HCT116 (cell line): ENCODE data around the gene FNDC3B. TPM values are rescaled to one million over a fixed set of nuclear protein-coding genes. Genes with fewer than 3 reads are reported as not detected.

ENCODE experiments used
- ATAC-seq: fragments of 200-7000 bp; cut with Tn5 transposase; 2 replicates; pipeline ENCODE4 v1.9.1; 2020; ENCODE audit warnings: mild to moderate bottlenecking, moderate library complexity
- BruUV-seq: library from RNA; stranded (reverse); fragments of 400-500 nt; replicated peaks from 2 replicates; lab custom pipeline; 2021; lab: Mats Ljungman, UMichigan
- CTCF ChIA-PET: fragments of 300-600 bp; sonication (Branson Sonifier 250); formaldehyde crosslinking; loops from one replicate; lab custom pipeline; 2021; ENCODE audit warnings: antibody characterized with exemption; lab: Charles Lee
- POLR2A ChIA-PET: fragments of 300-600, 350-600 bp; sonication (Branson Sonifier 250); formaldehyde crosslinking; loops from one replicate; lab custom pipeline; 2021; ENCODE audit warnings: antibody characterized with exemption; lab: Charles Lee
- RAD21 ChIA-PET, 2 experiments: fragments of 300-600 bp; sonication (Branson Sonifier 250); formaldehyde crosslinking; loops; one replicate each; lab custom pipeline; 2023; ENCODE audit warnings: low total read pairs in 2 of 2; ENCODE audit not compliant: uncharacterized antibody in 2 of 2, unreplicated experiment in 2 of 2, low non-redundant PET in 1 of 2; lab: Charles Lee
- DNase-seq: peaks from one replicate; pipeline ENCODE4 v3.0.0-alpha.2; 2010; ENCODE audit warnings: low read depth, low spot score
- H2AFZ ChIP-seq: fragments of 200-600 bp; shearing (Covaris generic), sonication (generic); 2 replicates; pipeline ENCODE4 v1.6.1; 2017; ENCODE audit warnings: low read depth, mixed run types, mixed read lengths, antibody characterized with exemption, low read length; ENCODE audit not compliant: poor library complexity, severe bottlenecking
- H3K27ac ChIP-seq: 2 replicates; pipeline ENCODE4 v1.5.1; 2012; ENCODE audit warnings: low read depth, low read length
- H3K27me3 ChIP-seq: fragments of 200-600 bp; sonication (generic); 2 replicates; pipeline ENCODE4 v1.6.1; 2016; ENCODE audit warnings: mixed run types, low read length, mixed read lengths; ENCODE audit not compliant: insufficient read depth
- H3K36me3 ChIP-seq, 2 experiments: fragments of 200-500 bp in 1 of 2; fragments of 200-600 bp in 1 of 2; sonication (Bioruptor generic) in 1 of 2; sonication (generic) in 1 of 2; 2 replicates each; pipeline versions ENCODE4 v1.5.1 to v1.6.1; 2014 to 2016; ENCODE audit warnings: low read length in 2 of 2, inconsistent platforms in 1 of 2, mixed read lengths in 1 of 2, mixed run types in 1 of 2; ENCODE audit not compliant: insufficient read depth in 2 of 2, control insufficient read depth in 1 of 2
- H3K4me1 ChIP-seq, 2 experiments: fragments of 200-600 bp in 1 of 2; sonication (generic) in 1 of 2; 2 replicates each; pipeline versions ENCODE4 v1.5.1 to v1.6.1; 2012 to 2017; ENCODE audit warnings: low read length in 2 of 2, inconsistent platforms in 1 of 2, mild to moderate bottlenecking in 1 of 2, mixed read lengths in 1 of 2, mixed run types in 1 of 2, moderate library complexity in 1 of 2; ENCODE audit not compliant: insufficient read depth in 2 of 2, control insufficient read depth in 1 of 2
- H3K4me2 ChIP-seq: fragments of 200-600 bp; sonication (generic); 2 replicates; pipeline ENCODE4 v1.6.1; 2017; ENCODE audit warnings: mixed run types, low read length, mixed read lengths
- H3K4me3 ChIP-seq, 2 experiments: fragments of 200-600 bp in 1 of 2; sonication (generic) in 1 of 2; replicated peaks in 1 of 2; 2 replicates each; pipeline ENCODE4 v1.5.1; 2011 to 2016; ENCODE audit warnings: low read length in 2 of 2, control low read depth in 1 of 2, low read depth in 1 of 2, mild to moderate bottlenecking in 1 of 2, mixed read lengths in 1 of 2, mixed run types in 1 of 2
- H3K79me2 ChIP-seq: fragments of 200-600 bp; sonication (generic); 2 replicates; pipeline ENCODE4 v1.6.1; 2017; ENCODE audit warnings: mild to moderate bottlenecking, mixed run types, low read length, moderate library complexity, mixed read lengths; ENCODE audit not compliant: insufficient read depth
- H3K9ac ChIP-seq: fragments of 200-600 bp; sonication (generic); 2 replicates; pipeline ENCODE4 v1.6.1; 2016; ENCODE audit warnings: low read length, mixed read lengths
- H3K9me2 ChIP-seq: fragments of 200-600 bp; sonication (generic), shearing (Covaris generic); 2 replicates; pipeline ENCODE4 v1.6.1; 2017; ENCODE audit warnings: mixed run types, mild to moderate bottlenecking, moderate library complexity; ENCODE audit not compliant: insufficient read depth
- H3K9me3 ChIP-seq, 2 experiments: fragments of 200-500 bp in 1 of 2; fragments of 200-600 bp in 1 of 2; sonication (Bioruptor generic) in 1 of 2; sonication (generic) in 1 of 2; 2 replicates each; pipeline ENCODE4 v1.6.1; 2014 to 2017; ENCODE audit warnings: low read length in 2 of 2, mixed read lengths in 2 of 2, inconsistent platforms in 1 of 2, low read depth in 1 of 2, mild to moderate bottlenecking in 1 of 2, mixed run types in 1 of 2, moderate library complexity in 1 of 2; ENCODE audit not compliant: control insufficient read depth in 1 of 2, insufficient read depth in 1 of 2
- H4K20me1 ChIP-seq: fragments of 200-600 bp; sonication (generic), shearing (Covaris generic); 2 replicates; pipeline ENCODE4 v1.6.1; 2017; ENCODE audit warnings: mixed run types, mild to moderate bottlenecking, moderate library complexity; ENCODE audit not compliant: insufficient read depth
- ATF3 ChIP-seq: IDR thresholded peaks from 2 replicates; pipeline ENCODE4 v1.6.1; 2012
- CBX3 ChIP-seq: IDR thresholded peaks from 2 replicates; pipeline ENCODE4 v1.6.1; 2012; ENCODE audit warnings: low read depth
- CEBPB ChIP-seq: IDR thresholded peaks from 2 replicates; pipeline ENCODE4 v1.6.1; 2012; ENCODE audit warnings: low read depth
- CTCF ChIP-seq, 3 experiments: fragments of 200-600 bp in 1 of 3; sonication (generic) in 1 of 3; IDR thresholded peaks in 2 of 3; conservative IDR thresholded peaks in 1 of 3; 2 replicates each; pipeline ENCODE4 v1.5.1; 2012 to 2017; ENCODE audit warnings: low read depth in 2 of 3, low read length in 2 of 3, antibody characterized with exemption in 1 of 3, borderline replicate concordance in 1 of 3, control low read depth in 1 of 3, mild to moderate bottlenecking in 1 of 3, mixed read lengths in 1 of 3, mixed run types in 1 of 3, moderate library complexity in 1 of 3; ENCODE audit not compliant: insufficient read depth in 1 of 3
- EGR1 ChIP-seq: IDR thresholded peaks from 2 replicates; pipeline ENCODE4 v1.6.1; 2012; ENCODE audit warnings: low read depth
- ELF1 ChIP-seq: IDR thresholded peaks from 2 replicates; pipeline ENCODE4 v1.6.1; 2012; ENCODE audit warnings: low read depth, borderline replicate concordance
- EZH2 ChIP-seq: fragments of 200-600 bp; sonication (generic); IDR thresholded peaks from 2 replicates; pipeline ENCODE4 v1.6.1; 2017; ENCODE audit warnings: antibody characterized with exemption, mixed run types
- FOSL1 ChIP-seq: IDR thresholded peaks from 2 replicates; pipeline ENCODE4 v1.6.1; 2012; ENCODE audit warnings: low read depth
- JUND ChIP-seq: IDR thresholded peaks from 2 replicates; pipeline ENCODE4 v1.6.1; 2012
- MAX ChIP-seq: IDR thresholded peaks from 2 replicates; pipeline ENCODE4 v1.6.1; 2012
- POLR2A ChIP-seq: IDR thresholded peaks from 2 replicates; pipeline ENCODE4 v1.7.0; 2011; ENCODE audit warnings: borderline replicate concordance; ENCODE audit not compliant: insufficient read depth, insufficient read length; ENCODE audit errors: extremely low read depth
- POLR2AphosphoS5 ChIP-seq: IDR thresholded peaks from 2 replicates; pipeline ENCODE4 v1.6.1; 2011; ENCODE audit warnings: mild to moderate bottlenecking, low read depth, low read length, moderate library complexity
- RAD21 ChIP-seq: IDR thresholded peaks from 2 replicates; pipeline ENCODE4 v1.6.1; 2012; ENCODE audit warnings: low read depth, mild to moderate bottlenecking
- REST ChIP-seq: IDR thresholded peaks from 2 replicates; pipeline ENCODE4 v1.6.1; 2012; ENCODE audit warnings: low read depth
- SIN3A ChIP-seq: IDR thresholded peaks from 2 replicates; pipeline ENCODE4 v1.6.1; 2012; ENCODE audit warnings: low read depth
- SP1 ChIP-seq: IDR thresholded peaks from 2 replicates; pipeline ENCODE4 v1.6.1; 2012; ENCODE audit warnings: low read depth
- SRF ChIP-seq: IDR thresholded peaks from 2 replicates; pipeline ENCODE4 v1.6.1; 2012; ENCODE audit warnings: low read depth
- TCF7L2 ChIP-seq: IDR thresholded peaks from 2 replicates; pipeline ENCODE4 v1.7.0; 2011; ENCODE audit warnings: borderline replicate concordance, inconsistent platforms; ENCODE audit not compliant: insufficient read depth, insufficient read length; ENCODE audit errors: extremely low read depth
- ZBTB33 ChIP-seq: IDR thresholded peaks from 2 replicates; pipeline ENCODE4 v1.6.1; 2011; ENCODE audit warnings: mild to moderate bottlenecking, low read length, moderate library complexity; ENCODE audit not compliant: insufficient replicate concordance; ENCODE audit errors: extremely low read depth
- intact Hi-C: fragments of 100-400 bp; cut with micrococcal nuclease; formaldehyde crosslinking; loops from 2 replicates; pipeline ENCODE4 v1.10.0; 2022
- total RNA-seq: library from RNA; stranded (reverse); gene quantifications from one replicate; pipeline ENCODE4 v1.2.1, GENCODE V29; 2021; ENCODE audit not compliant: unreplicated experiment

FNDC3B gene
- total RNA-seq, 1 experiment from 2014 or later = 45.7 TPM

- ChIA-PET POLR2A (no interaction called here), CTCF (no interaction called here), RAD21 (no interaction called here)
- Histone ChIP-seq H3K27me3 (no peaks in the 10 kb centered on the region), H3K27ac (no peak overlapping the region), H3K4me1 (no peaks in the 10 kb centered on the region), H4K20me1 (no peaks in the 10 kb centered on the region), H3K9me2 (no peaks in the 10 kb centered on the region), H3K4me2 (no peak overlapping the region), H3K36me3 (no peaks in the 10 kb centered on the region), H3K9ac (no peak overlapping the region), H3K4me3 (no peak overlapping the region), H3K79me2 (no peaks in the 10 kb centered on the region), H2AFZ (no peak overlapping the region), H3K9me3 (no peaks in the 10 kb centered on the region)
- intact Hi-C loops = no loop called here
- BruUV-seq = no TSS peak
- ATAC-seq (no peak), DNase-seq (no peak)
- no peak for TF ChIP-seq TCF7L2
- TF ChIP-seq SIN3A = no peak
- no peak for TF ChIP-seq CEBPB
- TF ChIP-seq EGR1 = no peak
- TF ChIP-seq CTCF (IDR thresholded peaks at IDR 0.05 in 2 of 3, conservative IDR thresholded peaks at IDR 0.05 in 1 of 3; ENCODE audit: borderline replicate concordance in 1 of 3, insufficient read depth in 1 of 3, low read depth in 2 of 3, low read length in 2 of 3) = no peak
- no peak for TF ChIP-seq JUND
- TF ChIP-seq POLR2AphosphoS5 = no peak
- TF ChIP-seq ZBTB33 = no peak
- TF ChIP-seq POLR2A = no peak
- no peak for TF ChIP-seq FOSL1
- TF ChIP-seq SRF = no peak
- TF ChIP-seq RAD21 = no peak
- no peak for TF ChIP-seq MAX
- TF ChIP-seq EZH2 = no peak
- TF ChIP-seq ELF1 = no peak
- no peak for TF ChIP-seq REST
- TF ChIP-seq SP1 = no peak
- no peak for TF ChIP-seq CBX3
- no peak for TF ChIP-seq ATF3
Observed at GRCh38 chr3:172396400-172396799, 357.0 kb downstream of the FNDC3B start.
